Panc1 (cell line): ENCODE measurements around the gene DRD4.

Experiments
- POLR2AphosphoS5 ChIP-seq: IDR thresholded peaks from 2 replicates; pipeline ENCODE4 v1.6.1; 2012; ENCODE audit warnings: mild to moderate bottlenecking, low read depth, low read length, moderate library complexity
- REST ChIP-seq, 2 experiments: IDR thresholded peaks; 2 replicates each; pipeline ENCODE4 v1.6.1; 2011 to 2012; ENCODE audit warnings: low read depth in 2 of 2, control low read depth in 1 of 2, low read length in 1 of 2, mild to moderate bottlenecking in 1 of 2, moderate library complexity in 1 of 2; ENCODE audit not compliant: insufficient read depth in 1 of 2
- TF ChIP-seq, protein P1 (sequence below): fragments of 450-650 bp; IDR thresholded peaks from 2 replicates; pipeline ENCODE4 v1.5.1; 2017; ENCODE audit warnings: mild to moderate bottlenecking

DNA sequence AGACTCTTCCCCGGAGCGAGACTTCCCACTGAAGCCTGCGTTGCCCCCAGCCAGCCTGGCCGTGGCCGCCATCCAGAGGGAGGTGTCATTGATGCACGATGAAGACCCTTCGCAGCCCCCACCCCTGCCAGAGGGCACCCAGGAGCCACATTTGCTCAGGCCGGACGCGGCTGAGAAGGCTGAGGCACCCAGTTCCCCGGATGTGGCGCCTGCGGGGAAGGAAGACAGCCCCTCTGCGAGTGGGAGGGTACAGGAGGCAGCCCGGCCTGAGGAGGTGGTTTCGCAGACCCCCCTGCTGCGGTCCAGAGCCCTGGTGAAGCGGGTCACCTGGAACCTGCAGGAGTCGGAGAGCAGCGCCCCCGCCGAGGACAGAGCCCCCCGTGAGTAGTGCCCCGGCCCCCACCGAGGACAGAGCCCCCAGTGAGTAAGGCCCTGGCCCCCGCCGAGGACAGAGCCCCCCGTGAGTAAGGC is 27.7 kb upstream of the DRD4 start:
- TF ChIP-seq, protein P1, sequence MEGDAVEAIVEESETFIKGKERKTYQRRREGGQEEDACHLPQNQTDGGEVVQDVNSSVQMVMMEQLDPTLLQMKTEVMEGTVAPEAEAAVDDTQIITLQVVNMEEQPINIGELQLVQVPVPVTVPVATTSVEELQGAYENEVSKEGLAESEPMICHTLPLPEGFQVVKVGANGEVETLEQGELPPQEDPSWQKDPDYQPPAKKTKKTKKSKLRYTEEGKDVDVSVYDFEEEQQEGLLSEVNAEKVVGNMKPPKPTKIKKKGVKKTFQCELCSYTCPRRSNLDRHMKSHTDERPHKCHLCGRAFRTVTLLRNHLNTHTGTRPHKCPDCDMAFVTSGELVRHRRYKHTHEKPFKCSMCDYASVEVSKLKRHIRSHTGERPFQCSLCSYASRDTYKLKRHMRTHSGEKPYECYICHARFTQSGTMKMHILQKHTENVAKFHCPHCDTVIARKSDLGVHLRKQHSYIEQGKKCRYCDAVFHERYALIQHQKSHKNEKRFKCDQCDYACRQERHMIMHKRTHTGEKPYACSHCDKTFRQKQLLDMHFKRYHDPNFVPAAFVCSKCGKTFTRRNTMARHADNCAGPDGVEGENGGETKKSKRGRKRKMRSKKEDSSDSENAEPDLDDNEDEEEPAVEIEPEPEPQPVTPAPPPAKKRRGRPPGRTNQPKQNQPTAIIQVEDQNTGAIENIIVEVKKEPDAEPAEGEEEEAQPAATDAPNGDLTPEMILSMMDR, result no peak
- TF ChIP-seq REST (IDR thresholded peaks at IDR 0.05; ENCODE audit: insufficient read depth in 1 of 2, low read depth in 2 of 2, low read length in 1 of 2) (no peak), POLR2AphosphoS5 (no peak)
